Thymus (tissue), 11 donors: ENCODE data around the gene FAM227B. TPM values are rescaled to one million over a fixed set of nuclear protein-coding genes. Genes with fewer than 3 reads are reported as not detected.

ENCODE experiments used
- DNase-seq, 9 donors: peaks; one replicate each; pipeline ENCODE4 v3.0.0-alpha.2; 2013; ENCODE audit warnings: low spot score in 9 of 9, low read depth in 6 of 9, missing footprints in 1 of 9
- H3K27ac ChIP-seq, 2 donors: one replicate each; pipeline ENCODE4 v1.5.1; 2013; ENCODE audit warnings: control low read depth in 1 of 2, low read depth in 1 of 2, low read length in 1 of 2, mild to moderate bottlenecking in 1 of 2, moderate library complexity in 1 of 2
- H3K27me3 ChIP-seq, 2 donors: one replicate each; pipeline ENCODE4 v1.5.1; 2013; ENCODE audit warnings: low read length in 1 of 2; ENCODE audit not compliant: control insufficient read depth in 2 of 2, insufficient read depth in 1 of 2
- H3K36me3 ChIP-seq, 2 donors: one replicate each; pipeline ENCODE4 v1.5.1; 2013; ENCODE audit warnings: low read length in 1 of 2, mild to moderate bottlenecking in 1 of 2, moderate library complexity in 1 of 2; ENCODE audit not compliant: control insufficient read depth in 2 of 2, insufficient read depth in 2 of 2
- H3K4me1 ChIP-seq, 2 donors: one replicate each; pipeline ENCODE4 v1.5.1; 2013; ENCODE audit warnings: low read length in 2 of 2; ENCODE audit not compliant: control insufficient read depth in 2 of 2, insufficient read depth in 2 of 2
- H3K4me3 ChIP-seq, 2 donors: one replicate each; pipeline ENCODE4 v1.5.1; 2013; ENCODE audit warnings: low read length in 2 of 2, control low read depth in 1 of 2, mild to moderate bottlenecking in 1 of 2
- H3K9me3 ChIP-seq, 2 donors: one replicate each; pipeline ENCODE4 v1.5.1; 2013; ENCODE audit warnings: low read length in 1 of 2, mild to moderate bottlenecking in 1 of 2; ENCODE audit not compliant: control insufficient read depth in 2 of 2, insufficient read depth in 1 of 2
- WGBS: extraction: QIAGEN DNeasy Blood & Tissue Kit; methylation state at CpG from one replicate; pipeline ENCODE4 v1.1.7; 2013; 5-methylcytosine and 5-hydroxymethylcytosine counted together
- polyA plus RNA-seq: library from polyadenylated mRNA; stranded (reverse); fragments of 200-250 nt; gene quantifications from one replicate; pipeline ENCODE4 v1.2.3, GENCODE V29; 2013
- total RNA-seq: library from RNA; stranded (reverse); fragments of 120-200 nt; gene quantifications from one replicate; pipeline ENCODE4 v1.2.4, GENCODE V29; 2013
- donor health status: healthy.

The FAM227B gene
- total and polyA plus RNA-seq, 2 donors = 11.7 to 13.4 TPM

- no peak for DNase-seq
- 94% methylated on average over 2 of the region's 2 CpGs for WGBS
- H3K27me3 ChIP-seq = no peaks in the 10 kb centered on the region
- H3K9me3 ChIP-seq = no peaks in the 10 kb centered on the region
- H3K27ac ChIP-seq = no peak overlapping the region
- no peaks in the 10 kb centered on the region for H3K36me3 ChIP-seq
- no peak overlapping the region for H3K4me3 ChIP-seq
- peaks cover 0 to 7% of the 10 kb centered on the region in 2 donors for H3K4me1 ChIP-seq
These were observed 152.2 kb downstream of the FAM227B start for GRCh38 chr15:49468481-49468839.

- Histone ChIP-seq H3K27ac (no peak overlapping the region), H3K4me1 (peaks cover 0 to 7% of the 10 kb centered on the region in 2 donors), H3K27me3 (no peaks in the 10 kb centered on the region), H3K4me3 (no peak overlapping the region), H3K9me3 (no peaks in the 10 kb centered on the region), H3K36me3 (no peaks in the 10 kb centered on the region)
- DNase-seq = no peak
- WGBS = 92% methylated on average over 3 of the region's 3 CpGs
These were observed 152.7 kb downstream of the FAM227B start for GRCh38 chr15:49467746-49468480.

DNA sequence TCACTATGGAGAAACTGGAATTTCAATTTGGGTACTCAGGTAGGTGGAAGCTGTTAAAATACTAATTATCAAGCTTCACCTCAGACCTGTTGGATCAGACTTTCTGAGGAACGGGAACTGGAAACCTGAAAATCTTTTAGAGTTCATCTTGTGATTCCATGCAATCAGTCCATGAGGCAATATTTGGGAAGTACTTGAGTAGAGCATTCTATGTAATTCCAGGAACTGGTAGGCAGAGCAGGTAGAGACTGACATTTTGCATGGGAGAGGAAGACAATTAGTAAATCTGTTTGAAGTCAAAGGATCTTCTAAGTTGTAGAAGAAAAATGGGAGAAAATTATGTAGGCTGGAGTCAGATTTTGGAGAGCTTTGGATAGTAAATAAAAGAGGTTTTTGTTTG, 154.5 kb downstream of the FAM227B start:
- Histone ChIP-seq H3K4me3 (no peak overlapping the region), H3K4me1 (peaks cover 0 to 2% of the 10 kb centered on the region in 2 donors), H3K9me3 (no peaks in the 10 kb centered on the region), H3K27me3 (no peaks in the 10 kb centered on the region), H3K27ac (no peak overlapping the region), H3K36me3 (no peaks in the 10 kb centered on the region)
- no peak for DNase-seq
- WGBS = 96% methylated on average over 1 of the region's 1 CpG

DNA sequence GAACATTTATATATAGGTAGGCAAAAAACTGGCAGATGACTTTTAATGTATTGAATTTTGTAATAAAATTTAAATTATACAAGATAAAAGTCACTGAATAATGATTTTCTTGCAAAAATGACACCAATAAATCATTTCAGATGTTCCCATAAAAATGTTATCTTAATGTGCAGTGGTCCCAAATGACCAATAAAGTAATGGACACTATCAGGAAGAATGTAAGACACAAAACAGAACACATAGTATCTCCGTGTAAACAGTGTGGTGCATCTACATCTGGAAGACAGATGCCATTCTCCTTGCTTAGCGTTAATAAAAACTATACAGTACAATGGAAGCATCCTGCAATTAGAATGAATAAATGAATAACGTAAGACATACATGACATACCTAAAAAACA, 156.1 kb downstream of the FAM227B start:
- Histone ChIP-seq H3K36me3 (no peaks in the 10 kb centered on the region), H3K9me3 (no peaks in the 10 kb centered on the region), H3K27me3 (no peaks in the 10 kb centered on the region), H3K4me3 (no peak overlapping the region), H3K27ac (no peak overlapping the region), H3K4me1 (no peaks in the 10 kb centered on the region)
- WGBS = 96% methylated on average over 3 of the region's 3 CpGs
- no peak for DNase-seq

DNA sequence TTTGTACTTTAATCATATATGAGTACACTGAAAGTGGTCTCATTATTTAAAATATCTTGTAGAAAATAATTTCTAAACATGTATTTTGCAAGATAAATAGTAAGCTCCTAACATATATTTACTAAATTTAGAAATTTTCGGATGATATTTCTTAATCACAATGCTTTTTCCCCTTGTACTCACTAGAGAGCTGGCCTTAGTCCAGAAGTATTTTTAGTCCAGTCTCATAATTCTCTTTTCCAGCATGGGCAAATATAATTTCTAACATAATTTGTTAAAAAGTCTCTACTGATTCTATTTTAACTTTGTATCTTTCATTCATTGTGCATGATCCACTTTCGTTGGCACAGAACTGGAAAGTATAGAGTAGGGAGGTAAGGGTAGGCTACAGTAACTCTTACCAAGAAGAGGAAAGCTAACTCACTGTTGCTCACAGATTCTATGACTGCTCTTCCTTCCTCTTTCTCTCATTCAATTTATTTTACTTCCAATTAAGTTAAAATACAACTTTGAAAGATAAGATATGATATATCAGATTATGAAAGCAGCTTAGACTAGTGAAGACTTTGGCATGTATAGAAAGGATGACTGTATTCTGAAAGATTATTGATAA, 158.3 kb downstream of the FAM227B start:
- Histone ChIP-seq H3K27ac (no peak overlapping the region), H3K4me3 (no peak overlapping the region), H3K9me3 (no peaks in the 10 kb centered on the region), H3K36me3 (no peaks in the 10 kb centered on the region), H3K27me3 (no peaks in the 10 kb centered on the region), H3K4me1 (no peaks in the 10 kb centered on the region)
- no peak for DNase-seq
- 61% methylated on average over 2 of the region's 2 CpGs for WGBS

- Histone ChIP-seq H3K36me3 (no peaks in the 10 kb centered on the region), H3K9me3 (no peaks in the 10 kb centered on the region), H3K27me3 (no peaks in the 10 kb centered on the region), H3K4me1 (no peaks in the 10 kb centered on the region), H3K4me3 (no peak overlapping the region), H3K27ac (no peak overlapping the region)
- DNase-seq = no peak
- WGBS = 93% methylated on average over 2 of the region's 2 CpGs
These were observed 160.1 kb downstream of the FAM227B start for GRCh38 chr15:49460411-49460941.

- DNase-seq = no peak
- Histone ChIP-seq H3K9me3 (no peaks in the 10 kb centered on the region), H3K4me1 (no peaks in the 10 kb centered on the region), H3K27ac (no peak overlapping the region), H3K27me3 (no peaks in the 10 kb centered on the region), H3K36me3 (no peaks in the 10 kb centered on the region), H3K4me3 (no peak overlapping the region)
- 85% methylated on average over 2 of the region's 2 CpGs for WGBS
These were observed 162.5 kb downstream of the FAM227B start for GRCh38 chr15:49458145-49458544.

GRCh38 chr15:49456166-49456565, 164.5 kb downstream of the FAM227B start:
- Histone ChIP-seq H3K9me3 (no peaks in the 10 kb centered on the region), H3K4me3 (no peak overlapping the region), H3K36me3 (no peaks in the 10 kb centered on the region), H3K4me1 (no peaks in the 10 kb centered on the region), H3K27ac (no peak overlapping the region), H3K27me3 (no peaks in the 10 kb centered on the region)
- no peak for DNase-seq

DNA sequence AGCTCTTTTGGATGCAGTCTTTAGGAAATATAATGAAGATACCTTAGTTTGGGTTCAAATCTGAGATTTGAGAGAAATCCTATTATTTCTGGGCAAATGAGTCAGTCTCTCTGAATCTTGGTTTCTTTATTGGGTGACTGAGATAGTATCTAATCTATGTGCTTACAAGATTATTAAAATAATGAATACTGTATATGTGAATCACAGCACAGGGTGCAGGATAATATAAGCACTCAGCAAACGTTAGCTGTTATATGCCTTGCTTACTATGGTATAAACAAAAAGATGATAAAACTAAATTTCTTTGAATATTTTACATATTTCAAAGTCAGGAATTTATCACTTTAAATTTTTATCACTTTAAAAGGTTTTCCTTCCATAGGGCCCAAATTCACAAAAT, 168.0 kb downstream of the FAM227B start:
- Histone ChIP-seq H3K27me3 (no peaks in the 10 kb centered on the region), H3K4me1 (no peaks in the 10 kb centered on the region), H3K27ac (no peak overlapping the region), H3K9me3 (no peaks in the 10 kb centered on the region), H3K4me3 (no peak overlapping the region), H3K36me3 (no peaks in the 10 kb centered on the region)
- WGBS = 95% methylated on average over 1 of the region's 1 CpG
- DNase-seq = no peak
